ENCODE data around the gene DRC1. TPM values are rescaled to one million over a fixed set of nuclear protein-coding genes. Genes with fewer than 3 reads are reported as not detected.

Gene DRC1
- total and polyA plus RNA-seq, 2 of the 4 experiments (the other 2 are of a cell fraction), result 0.18 TPM; not detected in 1

DNA sequence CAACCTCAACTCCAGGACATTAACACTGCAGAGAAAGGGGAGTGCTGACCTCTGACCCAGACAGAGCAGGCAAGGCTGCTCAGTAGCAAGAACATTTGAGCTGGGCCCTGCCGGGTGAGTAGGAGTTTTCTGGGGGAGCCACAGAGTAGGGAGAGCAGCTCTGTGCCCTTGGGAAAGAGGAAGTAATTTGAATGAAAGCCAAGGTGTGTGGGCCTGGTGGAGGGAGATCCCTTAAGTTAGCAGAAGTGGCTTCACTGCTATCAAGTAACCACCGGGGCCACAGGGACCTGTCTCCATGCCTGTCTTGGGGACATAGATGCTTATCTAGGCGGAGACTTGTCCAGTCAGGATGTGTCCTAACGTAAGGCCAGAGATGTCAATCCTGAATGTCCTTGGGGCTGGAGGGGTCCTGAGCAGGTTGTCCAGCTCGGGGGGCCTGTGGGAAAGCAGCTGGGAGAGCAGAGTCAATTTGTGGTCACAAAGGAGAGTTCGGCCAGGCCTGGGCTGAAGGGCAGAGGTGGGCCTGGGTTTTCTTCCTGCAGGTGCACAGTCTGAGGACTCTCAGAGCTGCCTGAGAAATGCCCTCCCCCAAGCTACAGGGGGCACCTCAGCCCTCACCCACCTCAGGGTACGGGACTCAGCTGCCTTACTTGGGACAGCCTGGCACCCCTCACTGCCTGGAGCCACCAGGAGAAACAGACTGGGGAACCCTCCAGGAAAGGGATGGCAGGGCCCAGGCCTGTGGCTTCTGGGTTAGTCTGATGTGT, 91.2 kb downstream of the DRC1 start:
- H2AK9ac ChIP-seq (replicated peaks; ENCODE audit: low read depth, low read length, poor library complexity), result no peak overlapping the region
- H2BK5ac ChIP-seq (ENCODE audit: low read depth, low read length, poor library complexity, severe bottlenecking), result no peak overlapping the region
- no peak overlapping the region for H2AFZ ChIP-seq (replicated peaks; ENCODE audit: low read length, poor library complexity)
- ATAC-seq (ENCODE audit: low read depth), result no peak
- H2BK20ac ChIP-seq (ENCODE audit: low read depth, low read length), result no peak overlapping the region
- H2BK120ac ChIP-seq (ENCODE audit: low read depth, low read length), result no peak overlapping the region
- H3K4me2 ChIP-seq (ENCODE audit: low read depth, low read length), result no peak overlapping the region
- TF ChIP-seq, protein P1, sequence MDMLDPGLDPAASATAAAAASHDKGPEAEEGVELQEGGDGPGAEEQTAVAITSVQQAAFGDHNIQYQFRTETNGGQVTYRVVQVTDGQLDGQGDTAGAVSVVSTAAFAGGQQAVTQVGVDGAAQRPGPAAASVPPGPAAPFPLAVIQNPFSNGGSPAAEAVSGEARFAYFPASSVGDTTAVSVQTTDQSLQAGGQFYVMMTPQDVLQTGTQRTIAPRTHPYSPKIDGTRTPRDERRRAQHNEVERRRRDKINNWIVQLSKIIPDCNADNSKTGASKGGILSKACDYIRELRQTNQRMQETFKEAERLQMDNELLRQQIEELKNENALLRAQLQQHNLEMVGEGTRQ (IDR thresholded peaks at IDR 0.05; ENCODE audit: low read depth, low read length), result no peak
- TF ChIP-seq NFE2L2 (IDR thresholded peaks at IDR 0.05; ENCODE audit: low read depth, low read length) (no peak), SMC3 (IDR thresholded peaks at IDR 0.05; ENCODE audit: low read depth, low read length) (no peak), MAZ (IDR thresholded peaks at IDR 0.05; ENCODE audit: borderline replicate concordance, low read depth, low read length) (no peak), FOS (IDR thresholded peaks at IDR 0.05; ENCODE audit: low read depth, low read length) (no peak), MXI1 (IDR thresholded peaks at IDR 0.05; ENCODE audit: borderline replicate concordance, low read depth, low read length) (no peak), MAFK (IDR thresholded peaks at IDR 0.05; ENCODE audit: low read depth, low read length) (no peak)
- TF ChIP-seq, protein P2, sequence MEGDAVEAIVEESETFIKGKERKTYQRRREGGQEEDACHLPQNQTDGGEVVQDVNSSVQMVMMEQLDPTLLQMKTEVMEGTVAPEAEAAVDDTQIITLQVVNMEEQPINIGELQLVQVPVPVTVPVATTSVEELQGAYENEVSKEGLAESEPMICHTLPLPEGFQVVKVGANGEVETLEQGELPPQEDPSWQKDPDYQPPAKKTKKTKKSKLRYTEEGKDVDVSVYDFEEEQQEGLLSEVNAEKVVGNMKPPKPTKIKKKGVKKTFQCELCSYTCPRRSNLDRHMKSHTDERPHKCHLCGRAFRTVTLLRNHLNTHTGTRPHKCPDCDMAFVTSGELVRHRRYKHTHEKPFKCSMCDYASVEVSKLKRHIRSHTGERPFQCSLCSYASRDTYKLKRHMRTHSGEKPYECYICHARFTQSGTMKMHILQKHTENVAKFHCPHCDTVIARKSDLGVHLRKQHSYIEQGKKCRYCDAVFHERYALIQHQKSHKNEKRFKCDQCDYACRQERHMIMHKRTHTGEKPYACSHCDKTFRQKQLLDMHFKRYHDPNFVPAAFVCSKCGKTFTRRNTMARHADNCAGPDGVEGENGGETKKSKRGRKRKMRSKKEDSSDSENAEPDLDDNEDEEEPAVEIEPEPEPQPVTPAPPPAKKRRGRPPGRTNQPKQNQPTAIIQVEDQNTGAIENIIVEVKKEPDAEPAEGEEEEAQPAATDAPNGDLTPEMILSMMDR (conservative IDR thresholded peaks at IDR 0.05; ENCODE audit: low read depth, low read length), result no peak
- H3K36me3 ChIP-seq (ENCODE audit: control insufficient read depth, insufficient read depth, low read length), result no peaks in the 10 kb centered on the region
- no peak overlapping the region for H2AK5ac ChIP-seq (ENCODE audit: low read depth, low read length)
- BruUV-seq (replicated peaks), result no TSS peak
- 88% methylated on average over 3 of the region's 7 CpGs; no CpG with 5 or more reads in 1 of the 2 experiments for WGBS, 2 experiments (ENCODE audit: extremely low coverage in 2 of 2, insufficient read length in 1 of 2)
- intact Hi-C loops (cut with micrococcal nuclease), result no loop called here
- no peaks in the 10 kb centered on the region for H3K79me1 ChIP-seq (ENCODE audit: low read depth in 1 of 2, low read length in 2 of 2)
- H3K4me1 ChIP-seq (ENCODE audit: control insufficient read depth, insufficient read depth, low read length), result no peaks in the 10 kb centered on the region
- no peak overlapping the region for H4K91ac ChIP-seq (ENCODE audit: insufficient read depth, low read depth, low read length)
- H3K4ac ChIP-seq (ENCODE audit: low read depth, low read length), result no peak overlapping the region
- no peaks in the 10 kb centered on the region for H3K9me1 ChIP-seq (ENCODE audit: insufficient read depth, low read length)
- H4K20me1 ChIP-seq (ENCODE audit: insufficient read depth, low read length), result no peaks in the 10 kb centered on the region
- H3K9ac ChIP-seq (ENCODE audit: low read depth, low read length), result no peak overlapping the region
- H3K9me3 ChIP-seq (ENCODE audit: control insufficient read depth, insufficient read depth, low read length), result no peaks in the 10 kb centered on the region
- H3K4me3 ChIP-seq (ENCODE audit: insufficient read depth, low read depth, low read length), result no peak overlapping the region
- H3K56ac ChIP-seq (ENCODE audit: extremely low read depth, insufficient read depth, low read length), result no peak overlapping the region
- H3K27ac ChIP-seq (ENCODE audit: insufficient read depth, low read length), result no peak overlapping the region
- dilution Hi-C loops (cut with HindIII; ENCODE audit: low sequenced_read_pairs, unreplicated experiment), result no loop called here
- ChIA-PET POLR2A (ENCODE audit: unreplicated experiment) (no interaction called here), CTCF (no interaction called here)
- no peak overlapping the region for H4K5ac ChIP-seq (ENCODE audit: low read depth, low read length)
- no peak overlapping the region for H3K23ac ChIP-seq (ENCODE audit: low read depth, low read length)
- no peak overlapping the region for H3K18ac ChIP-seq (ENCODE audit: low read depth, low read length)
- no peak overlapping the region for H2BK15ac ChIP-seq (ENCODE audit: low read depth, low read length)
- DNase-seq, result no peak
- no peak overlapping the region for H3K14ac ChIP-seq (replicated peaks; ENCODE audit: low read depth, low read length)
- in situ Hi-C loops (cut with MboI; ENCODE audit: low sequenced_read_pairs), result no loop called here
- H3K27me3 ChIP-seq (ENCODE audit: control insufficient read depth, insufficient read depth, low read length), result peaks cover 48% of the 10 kb centered on the region
- no peak overlapping the region for H4K8ac ChIP-seq (ENCODE audit: low read depth in 2 of 2, low read length in 2 of 2)
